Mesenchymal stem cell (in vitro differentiated cells and primary cell): ENCODE results near the gene LCN9.
"Not testable (repeated sequence)": the region's sequence is repeated elsewhere in the genome, so short reads cannot be mapped to it uniquely, and the experiment has no call there.

Experiments used
- DNase-seq: peaks from one replicate; pipeline ENCODE4 v3.0.0-alpha.2; 2013
- H2AFZ ChIP-seq: one replicate; pipeline ENCODE4 v1.6.1; 2013; ENCODE audit warnings: low read depth, mild to moderate bottlenecking, control low read depth, inconsistent platforms, low read length, moderate library complexity
- H2AK5ac ChIP-seq: 2 replicates; pipeline ENCODE4 v1.6.1; 2013; ENCODE audit warnings: low read length, moderate library complexity, mild to moderate bottlenecking, inconsistent platforms; ENCODE audit not compliant: severe bottlenecking
- H2BK120ac ChIP-seq: one replicate; pipeline ENCODE4 v1.6.1; 2013; ENCODE audit warnings: low read depth, mild to moderate bottlenecking, inconsistent platforms, low read length, moderate library complexity
- H2BK12ac ChIP-seq, 2 experiments: one replicate each; pipeline ENCODE4 v1.6.1; 2013; ENCODE audit warnings: inconsistent platforms in 2 of 2, low read length in 2 of 2, mild to moderate bottlenecking in 2 of 2, moderate library complexity in 2 of 2, control low read depth in 1 of 2
- H2BK15ac ChIP-seq: one replicate; pipeline ENCODE4 v1.6.1; 2013; ENCODE audit warnings: mild to moderate bottlenecking, low read depth, inconsistent platforms; ENCODE audit not compliant: poor library complexity, severe bottlenecking
- H2BK5ac ChIP-seq: 2 replicates; pipeline ENCODE4 v1.6.1; 2013; ENCODE audit warnings: low read depth, mild to moderate bottlenecking, low read length, control low read depth, inconsistent platforms; ENCODE audit not compliant: poor library complexity, severe bottlenecking
- H3K14ac ChIP-seq, 2 experiments: one replicate each; pipeline ENCODE4 v1.6.1; 2013; ENCODE audit warnings: inconsistent platforms in 2 of 2, low read length in 2 of 2, control low read depth in 1 of 2, mild to moderate bottlenecking in 1 of 2, moderate library complexity in 1 of 2
- H3K18ac ChIP-seq, 2 experiments: one replicate each; pipeline ENCODE4 v1.6.1; 2013; ENCODE audit warnings: inconsistent platforms in 2 of 2, low read length in 2 of 2, control low read depth in 1 of 2, low read depth in 1 of 2, mild to moderate bottlenecking in 1 of 2
- H3K23ac ChIP-seq, 2 experiments: one replicate each; pipeline ENCODE4 v1.6.1; 2013; ENCODE audit warnings: inconsistent platforms in 2 of 2, low read length in 2 of 2, mild to moderate bottlenecking in 2 of 2, moderate library complexity in 2 of 2, control low read depth in 1 of 2
- H3K27ac ChIP-seq: 2 replicates; pipeline ENCODE4 v1.5.1; 2013; ENCODE audit warnings: mild to moderate bottlenecking, moderate library complexity, low read length, control low read depth, inconsistent platforms; ENCODE audit not compliant: poor library complexity, severe bottlenecking
- H3K27me3 ChIP-seq, 2 experiments: 2 replicates each; pipeline versions ENCODE4 v1.6.1 to v1.7.0; 2013; ENCODE audit warnings: low read length in 2 of 2, mild to moderate bottlenecking in 2 of 2, moderate library complexity in 2 of 2, control low read depth in 1 of 2, inconsistent platforms in 1 of 2; ENCODE audit not compliant: control insufficient read depth in 1 of 2, insufficient read depth in 1 of 2
- H3K36me3 ChIP-seq, 2 experiments: 2 replicates each; pipeline versions ENCODE4 v1.6.1 to v1.7.0; 2013; ENCODE audit warnings: low read length in 2 of 2, control low read depth in 1 of 2, inconsistent platforms in 1 of 2, low read depth in 1 of 2, mild to moderate bottlenecking in 1 of 2; ENCODE audit not compliant: insufficient read depth in 2 of 2, control insufficient read depth in 1 of 2
- H3K4ac ChIP-seq, 2 experiments: one replicate each; pipeline ENCODE4 v1.6.1; 2013; ENCODE audit warnings: inconsistent platforms in 2 of 2, low read length in 2 of 2, mild to moderate bottlenecking in 2 of 2, moderate library complexity in 2 of 2, control low read depth in 1 of 2, low read depth in 1 of 2
- H3K4me1 ChIP-seq: 2 replicates; pipeline ENCODE4 v1.6.1; 2013; ENCODE audit warnings: low read depth, low read length, control low read depth; ENCODE audit not compliant: control insufficient read depth, insufficient read depth
- H3K4me2 ChIP-seq: 2 replicates; pipeline ENCODE4 v1.6.1; 2013; ENCODE audit warnings: low read length, mild to moderate bottlenecking, inconsistent platforms; ENCODE audit not compliant: poor library complexity, severe bottlenecking
- H3K4me3 ChIP-seq, 2 experiments: 2 replicates each; pipeline versions ENCODE4 v1.5.1 to v1.7.0; 2013; ENCODE audit warnings: low read length in 2 of 2, mild to moderate bottlenecking in 2 of 2, control low read depth in 1 of 2, low read depth in 1 of 2; ENCODE audit not compliant: insufficient read depth in 1 of 2
- H3K79me1 ChIP-seq: replicated peaks from 2 replicates; pipeline ENCODE4 v1.6.1; 2013; ENCODE audit warnings: mild to moderate bottlenecking, control low read depth, low read length, inconsistent platforms; ENCODE audit not compliant: poor library complexity, severe bottlenecking
- H3K9ac ChIP-seq: 2 replicates; pipeline ENCODE4 v1.7.0; 2013; ENCODE audit warnings: mild to moderate bottlenecking, low read length, moderate library complexity
- H3K9me3 ChIP-seq: 2 replicates; pipeline ENCODE4 v1.7.0; 2013; ENCODE audit warnings: mild to moderate bottlenecking, low read length; ENCODE audit not compliant: control insufficient read depth
- H4K8ac ChIP-seq: one replicate; pipeline ENCODE4 v1.6.1; 2013; ENCODE audit warnings: inconsistent platforms, mild to moderate bottlenecking, low read length, moderate library complexity
- H4K91ac ChIP-seq: one replicate; pipeline ENCODE4 v1.6.1; 2013; ENCODE audit warnings: mild to moderate bottlenecking, low read length, inconsistent platforms
- WGBS: methylation state at CpG from one replicate; pipeline ENCODE4 v1.1.7; 2013; ENCODE audit warnings: mixed read lengths; 5-methylcytosine and 5-hydroxymethylcytosine counted together

The LCN9 gene

DNA sequence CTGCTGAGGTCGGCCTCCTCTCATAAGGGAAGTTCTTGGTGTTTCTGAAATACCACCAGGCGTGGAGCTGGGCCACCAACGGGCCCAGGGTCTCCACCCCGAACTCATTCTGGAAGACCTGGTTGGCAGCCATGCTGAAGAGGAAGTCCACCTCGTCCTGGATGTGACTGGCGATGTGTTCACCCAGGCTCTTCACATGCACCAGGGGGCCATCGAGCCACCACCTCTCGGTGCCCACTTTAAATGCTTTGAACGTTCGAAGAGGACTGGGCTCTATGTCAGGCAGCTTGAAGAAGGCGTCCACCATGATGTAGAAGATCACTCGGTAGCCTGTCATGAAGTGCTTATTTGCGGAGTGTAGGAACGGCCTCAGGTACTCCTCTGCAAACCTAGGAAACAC is 38.8 kb upstream of the LCN9 start:
- Histone ChIP-seq H3K27ac (no peak overlapping the region), H3K18ac (no peak overlapping the region), H2BK15ac (no peak overlapping the region), H3K14ac (no peak overlapping the region), H3K27me3 (peaks cover 0 to 18% of the 10 kb centered on the region in 2 experiments), H3K36me3 (no peaks in the 10 kb centered on the region), H3K9me3 (peaks cover 25% of the 10 kb centered on the region), H4K91ac (no peak overlapping the region), H4K8ac (no peak overlapping the region), H3K23ac (no peak overlapping the region), H3K4ac (no peak overlapping the region), H2AK5ac (no peak overlapping the region), H3K4me3 (no peak overlapping the region), H3K79me1 (no peaks in the 10 kb centered on the region), H3K4me1 (no peaks in the 10 kb centered on the region), H2BK5ac (no peak overlapping the region), H3K4me2 (no peak overlapping the region), H2BK12ac (no peak overlapping the region), H3K9ac (no peak overlapping the region), H2BK120ac (no peak overlapping the region), H2AFZ (no peak overlapping the region)
- DNase-seq, result no peak
- 86% methylated on average over 14 of the region's 14 CpGs for WGBS

GRCh38 chr9:135632841-135633240 is 30.3 kb upstream of the LCN9 start:
- Histone ChIP-seq H3K23ac (no peak overlapping the region), H3K9me3 (peaks cover 26% of the 10 kb centered on the region), H3K36me3 (no peaks in the 10 kb centered on the region), H3K4me3 (no peak overlapping the region), H3K18ac (no peak overlapping the region), H3K27me3 (no peaks in the 10 kb centered on the region), H2AFZ (no peak overlapping the region), H3K9ac (no peak overlapping the region), H2BK5ac (no peak overlapping the region), H2BK120ac (no peak overlapping the region), H3K4me1 (no peaks in the 10 kb centered on the region), H3K4ac (no peak overlapping the region), H3K27ac (no peak overlapping the region), H3K79me1 (no peaks in the 10 kb centered on the region), H2BK12ac (no peak overlapping the region), H2BK15ac (no peak overlapping the region), H3K14ac (no peak overlapping the region), H2AK5ac (no peak overlapping the region), H4K91ac (no peak overlapping the region), H3K4me2 (no peak overlapping the region), H4K8ac (no peak overlapping the region)
- no peak for DNase-seq
- WGBS, result 92% methylated on average over 8 of the region's 10 CpGs

DNA sequence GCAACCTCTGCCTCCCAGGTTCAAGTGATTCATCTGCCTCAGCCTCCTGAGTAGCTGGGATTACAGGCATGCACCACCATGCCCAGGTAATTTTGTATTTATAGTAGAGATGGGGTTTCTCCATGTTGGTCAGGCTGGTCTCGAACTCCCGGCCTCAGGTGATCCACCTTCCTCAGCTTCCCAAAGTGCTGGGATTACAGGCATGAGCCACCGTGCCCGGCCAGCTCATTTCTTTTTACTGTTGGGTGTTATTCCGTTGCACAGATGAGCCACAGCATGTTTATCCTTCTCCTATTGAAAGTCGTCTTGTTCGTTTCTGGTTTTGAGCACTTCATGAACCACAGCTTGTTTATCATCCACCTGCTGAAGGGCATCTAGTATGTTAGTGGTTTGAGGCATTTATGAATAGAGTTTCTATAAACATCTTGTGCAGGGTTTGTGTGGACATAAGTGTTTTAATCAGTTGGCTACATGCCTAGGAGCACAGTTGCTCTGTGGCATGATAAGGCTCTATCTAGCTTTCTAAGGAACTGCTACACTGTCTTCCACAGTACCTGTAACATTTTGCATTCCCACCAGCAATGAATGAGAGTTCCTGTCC is 26.1 kb upstream of the LCN9 start:
- H4K91ac ChIP-seq, H4K8ac ChIP-seq, DNase-seq, H3K9me3 ChIP-seq, H3K9ac ChIP-seq, H3K4ac ChIP-seq, H3K14ac ChIP-seq, H2AK5ac ChIP-seq, H3K4me1 ChIP-seq, H2AFZ ChIP-seq, H3K27ac ChIP-seq, H3K79me1 ChIP-seq, H3K23ac ChIP-seq, H3K18ac ChIP-seq, H3K27me3 ChIP-seq, H2BK12ac ChIP-seq, H2BK15ac ChIP-seq, H3K4me3 ChIP-seq, H3K36me3 ChIP-seq, H2BK120ac ChIP-seq, H3K4me2 ChIP-seq, H2BK5ac ChIP-seq: not testable (repeated sequence)
- 76% methylated on average over 7 of the region's 7 CpGs for WGBS

- H3K9ac ChIP-seq, result no peak within 1 kb of the TSS
- H3K9me3 ChIP-seq, result peaks cover 11% of the 10 kb centered on the region
- no peak for DNase-seq
- no peak within 1 kb of the TSS for H3K18ac ChIP-seq
- no peak within 1 kb of the TSS for H4K91ac ChIP-seq
- H3K79me1 ChIP-seq, result no peaks in the 10 kb centered on the region
- H3K4me3 ChIP-seq, result no peak within 1 kb of the TSS
- H2BK120ac ChIP-seq, result no peak within 1 kb of the TSS
- H3K4me1 ChIP-seq, result no peaks in the 10 kb centered on the region
- no peak within 1 kb of the TSS for H2AK5ac ChIP-seq
- H2BK15ac ChIP-seq, result no peak within 1 kb of the TSS
- no peak within 1 kb of the TSS for H2AFZ ChIP-seq
- no peak within 1 kb of the TSS for H3K4ac ChIP-seq
- H3K14ac ChIP-seq, result no peak within 1 kb of the TSS
- H2BK5ac ChIP-seq, result no peak within 1 kb of the TSS
- no peak within 1 kb of the TSS for H3K23ac ChIP-seq
- no peak within 1 kb of the TSS for H4K8ac ChIP-seq
- H3K4me2 ChIP-seq, result no peak within 1 kb of the TSS
- no peak within 1 kb of the TSS for H3K27ac ChIP-seq
- no peaks in the 10 kb centered on the region for H3K36me3 ChIP-seq
- 78% methylated on average over 7 of the region's 9 CpGs for WGBS
- no peak within 1 kb of the TSS for H2BK12ac ChIP-seq
- H3K27me3 ChIP-seq, result no peaks in the 10 kb centered on the region
Measured at GRCh38 chr9:135639196-135639595, 23.9 kb upstream of the LCN9 start, which contains the start of gene GLT6D1. Gene GLT6D1 (minus strand): TSS chr9:135639540. CDS start chr9:135639187, 353 bp downstream.
